IPS-18c (cell line): ENCODE data around the gene PARN.
"Not testable (repeated sequence)": the region's sequence is repeated elsewhere in the genome, so short reads cannot be mapped to it uniquely, and the experiment has no call there.

Experiments
- H3K4me3 ChIP-seq: 2 replicates; pipeline ENCODE4 v1.7.0; 2013; ENCODE audit warnings: low read depth, mild to moderate bottlenecking, low read length, moderate library complexity; ENCODE audit not compliant: insufficient read depth
- H3K9me3 ChIP-seq: one replicate; pipeline ENCODE4 v1.6.1; 2013; ENCODE audit warnings: mild to moderate bottlenecking, low read length, moderate library complexity; ENCODE audit not compliant: control insufficient read depth, insufficient read depth

Gene PARN

GRCh38 chr16:14418795-14419225 lies 211.2 kb downstream of the PARN start:
- no peaks in the 10 kb centered on the region for H3K9me3 ChIP-seq
- no peak overlapping the region for H3K4me3 ChIP-seq

- H3K9me3 ChIP-seq: no peaks in the 10 kb centered on the region
- H3K4me3 ChIP-seq: no peak overlapping the region
Measured at GRCh38 chr16:14416184-14416583, 213.9 kb downstream of the PARN start.

GRCh38 chr16:14415291-14415690 lies 214.8 kb downstream of the PARN start:
- H3K9me3 ChIP-seq: no peaks in the 10 kb centered on the region
- H3K4me3 ChIP-seq: no peak overlapping the region

- Histone ChIP-seq H3K4me3 (no peak overlapping the region), H3K9me3 (no peaks in the 10 kb centered on the region)
Measured at GRCh38 chr16:14409563-14409962, 220.5 kb downstream of the PARN start.

GRCh38 chr16:14407786-14408399 lies 222.2 kb downstream of the PARN start:
- Histone ChIP-seq H3K9me3 (no peaks in the 10 kb centered on the region), H3K4me3 (no peak overlapping the region)

GRCh38 chr16:14405611-14406537 lies 224.2 kb downstream of the PARN start:
- Histone ChIP-seq H3K9me3 (no peaks in the 10 kb centered on the region), H3K4me3 (no peak overlapping the region; the same call in 1 of the 2 replicates)

- H3K9me3 ChIP-seq, H3K4me3 ChIP-seq: not testable (repeated sequence)
Measured at GRCh38 chr16:14403001-14403389, 227.1 kb downstream of the PARN start.

GRCh38 chr16:14402114-14403000 lies 227.7 kb downstream of the PARN start:
- not testable (repeated sequence) for H3K9me3 ChIP-seq, H3K4me3 ChIP-seq

GRCh38 chr16:14401711-14402061 lies 228.4 kb downstream of the PARN start:
- not testable (repeated sequence) for H3K9me3 ChIP-seq, H3K4me3 ChIP-seq

GRCh38 chr16:14400978-14401710 lies 228.9 kb downstream of the PARN start:
- H3K4me3 ChIP-seq, H3K9me3 ChIP-seq: not testable (repeated sequence)

GRCh38 chr16:14400285-14400977 lies 229.6 kb downstream of the PARN start:
- Histone ChIP-seq H3K9me3 (no peaks in the 10 kb centered on the region), H3K4me3 (no peak overlapping the region)

- no peaks in the 10 kb centered on the region for H3K9me3 ChIP-seq
- H3K4me3 ChIP-seq: no peak overlapping the region
Measured at GRCh38 chr16:14399378-14400284, 230.4 kb downstream of the PARN start.

- H3K9me3 ChIP-seq: no peaks in the 10 kb centered on the region
- no peak overlapping the region for H3K4me3 ChIP-seq
Measured at GRCh38 chr16:14398014-14398717, 231.9 kb downstream of the PARN start.

- H3K9me3 ChIP-seq, H3K4me3 ChIP-seq: not testable (repeated sequence)
Measured at GRCh38 chr16:14395710-14396304, 234.3 kb downstream of the PARN start.

GRCh38 chr16:14394834-14395233 lies 235.2 kb downstream of the PARN start:
- no peak overlapping the region for H3K4me3 ChIP-seq
- no peaks in the 10 kb centered on the region for H3K9me3 ChIP-seq
